ENCODE measurements around the gene CIP2A. TPM values are rescaled to one million over a fixed set of nuclear protein-coding genes. Genes with fewer than 3 reads are reported as not detected.

The CIP2A gene
- total and polyA plus RNA-seq, 2 of the 4 experiments (the other 2 are of a cell fraction) = 8.5 to 27.8 TPM

DNA sequence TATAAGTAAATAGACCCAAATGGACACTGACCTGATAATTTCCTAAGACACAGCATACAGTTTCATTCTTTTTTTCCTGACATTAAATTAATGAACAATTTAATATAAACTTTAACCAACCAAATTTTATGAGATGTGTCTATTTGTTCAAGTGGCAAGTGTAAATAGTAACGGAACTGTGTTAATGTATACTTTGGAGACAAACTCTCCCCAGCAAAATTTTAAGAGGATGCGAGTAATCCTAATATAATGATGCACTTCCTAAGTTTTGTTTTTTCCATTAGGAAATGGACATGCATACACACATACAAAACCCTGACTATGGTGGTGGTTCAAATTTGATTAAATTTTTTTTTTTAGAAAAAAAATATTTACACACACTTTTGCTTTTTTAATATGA, 40.4 kb downstream of the CIP2A start:
- CTCF ChIA-PET = no interaction called here
- intact Hi-C loops (cut with micrococcal nuclease) = loop anchor here (10.0 kb wide), 1 partner anchor 324 kb away; the partner anchor contains the start of gene IFT57
- no peaks in the 10 kb centered on the region for H3K9me3 ChIP-seq (ENCODE audit: control insufficient read depth, insufficient read depth, low read length)

More for the DNA sequence above, 40.4 kb downstream of the CIP2A start:
- Histone ChIP-seq H3K4me2 (ENCODE audit: low read depth, low read length) (no peak overlapping the region), H2AK5ac (ENCODE audit: low read depth, low read length) (no peak overlapping the region), H3K36me3 (ENCODE audit: control insufficient read depth, insufficient read depth, low read length) (no peaks in the 10 kb centered on the region), H2BK20ac (ENCODE audit: low read depth, low read length) (no peak overlapping the region), H3K14ac (replicated peaks; ENCODE audit: low read depth, low read length) (no peak overlapping the region), H4K20me1 (ENCODE audit: insufficient read depth, low read length) (no peaks in the 10 kb centered on the region), H3K79me1 (ENCODE audit: low read depth in 1 of 2, low read length in 2 of 2) (no peaks in the 10 kb centered on the region; a peak in 1 of 4 replicates), H3K9ac (ENCODE audit: low read depth, low read length) (no peak overlapping the region), H2BK5ac (ENCODE audit: low read depth, low read length, poor library complexity, severe bottlenecking) (no peak overlapping the region), H2BK120ac (ENCODE audit: low read depth, low read length) (no peak overlapping the region), H3K9me1 (ENCODE audit: insufficient read depth, low read length) (no peaks in the 10 kb centered on the region), H3K27me3 (ENCODE audit: control insufficient read depth, insufficient read depth, low read length) (no peaks in the 10 kb centered on the region), H3K27ac (ENCODE audit: insufficient read depth, low read length) (no peak overlapping the region), H2BK15ac (ENCODE audit: low read depth, low read length) (no peak overlapping the region), H2AK9ac (replicated peaks; ENCODE audit: low read depth, low read length, poor library complexity) (no peak overlapping the region), H3K4me3 (ENCODE audit: insufficient read depth, low read depth, low read length) (no peak overlapping the region), H4K91ac (ENCODE audit: insufficient read depth, low read depth, low read length) (no peak overlapping the region), H2AFZ (replicated peaks; ENCODE audit: low read length, poor library complexity) (no peak overlapping the region), H3K56ac (ENCODE audit: extremely low read depth, insufficient read depth, low read length) (no peak overlapping the region), H3K23ac (ENCODE audit: low read depth, low read length) (no peak overlapping the region), H4K8ac (ENCODE audit: low read depth in 2 of 2, low read length in 2 of 2) (no peak overlapping the region), H3K18ac (ENCODE audit: low read depth, low read length) (no peak overlapping the region), H3K4ac (ENCODE audit: low read depth, low read length) (no peak overlapping the region), H3K4me1 (ENCODE audit: control insufficient read depth, insufficient read depth, low read length) (peaks cover under 1% of the 10 kb centered on the region; the same call in 1 of the 2 replicates), H4K5ac (ENCODE audit: low read depth, low read length) (no peak overlapping the region)
- in situ Hi-C loops (cut with MboI; ENCODE audit: low sequenced_read_pairs) (no loop called here), dilution Hi-C loops (cut with HindIII; ENCODE audit: low sequenced_read_pairs, unreplicated experiment) (no loop called here)
- no CpG with 5 or more reads among the region's 2 CpGs for WGBS, 2 experiments (ENCODE audit: extremely low coverage in 2 of 2, insufficient read length in 1 of 2)
- no TSS peak for BruUV-seq (replicated peaks)
- POLR2A ChIA-PET (ENCODE audit: unreplicated experiment) = no interaction called here
- ATAC-seq (ENCODE audit: low read depth) = no peak
- no peak for DNase-seq
- no peak for TF ChIP-seq CEBPB (IDR thresholded peaks at IDR 0.05; ENCODE audit: low read depth, low read length)
- TF ChIP-seq, protein P1, sequence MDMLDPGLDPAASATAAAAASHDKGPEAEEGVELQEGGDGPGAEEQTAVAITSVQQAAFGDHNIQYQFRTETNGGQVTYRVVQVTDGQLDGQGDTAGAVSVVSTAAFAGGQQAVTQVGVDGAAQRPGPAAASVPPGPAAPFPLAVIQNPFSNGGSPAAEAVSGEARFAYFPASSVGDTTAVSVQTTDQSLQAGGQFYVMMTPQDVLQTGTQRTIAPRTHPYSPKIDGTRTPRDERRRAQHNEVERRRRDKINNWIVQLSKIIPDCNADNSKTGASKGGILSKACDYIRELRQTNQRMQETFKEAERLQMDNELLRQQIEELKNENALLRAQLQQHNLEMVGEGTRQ (IDR thresholded peaks at IDR 0.05; ENCODE audit: low read depth, low read length) = no peak
- no peak for TF ChIP-seq FOS (IDR thresholded peaks at IDR 0.05; ENCODE audit: low read depth, low read length)
- no peak for TF ChIP-seq MAFK (IDR thresholded peaks at IDR 0.05; ENCODE audit: low read depth, low read length)
- TF ChIP-seq RCOR1 (IDR thresholded peaks at IDR 0.05; ENCODE audit: insufficient replicate concordance, low read length) = no peak
- TF ChIP-seq RFX5 (IDR thresholded peaks at IDR 0.05; ENCODE audit: low read depth, low read length) = no peak
- TF ChIP-seq, protein P2, sequence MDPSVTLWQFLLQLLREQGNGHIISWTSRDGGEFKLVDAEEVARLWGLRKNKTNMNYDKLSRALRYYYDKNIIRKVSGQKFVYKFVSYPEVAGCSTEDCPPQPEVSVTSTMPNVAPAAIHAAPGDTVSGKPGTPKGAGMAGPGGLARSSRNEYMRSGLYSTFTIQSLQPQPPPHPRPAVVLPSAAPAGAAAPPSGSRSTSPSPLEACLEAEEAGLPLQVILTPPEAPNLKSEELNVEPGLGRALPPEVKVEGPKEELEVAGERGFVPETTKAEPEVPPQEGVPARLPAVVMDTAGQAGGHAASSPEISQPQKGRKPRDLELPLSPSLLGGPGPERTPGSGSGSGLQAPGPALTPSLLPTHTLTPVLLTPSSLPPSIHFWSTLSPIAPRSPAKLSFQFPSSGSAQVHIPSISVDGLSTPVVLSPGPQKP (IDR thresholded peaks at IDR 0.05; ENCODE audit: borderline replicate concordance, low read depth, low read length) = no peak
- no peak for TF ChIP-seq RAD21 (IDR thresholded peaks at IDR 0.05; ENCODE audit: low read length)
- no peak for TF ChIP-seq CHD1 (IDR thresholded peaks at IDR 0.05; ENCODE audit: low read depth, low read length)
- TF ChIP-seq MXI1 (IDR thresholded peaks at IDR 0.05; ENCODE audit: borderline replicate concordance, low read depth, low read length) = no peak
- TF ChIP-seq BHLHE40 (IDR thresholded peaks at IDR 0.05; ENCODE audit: low read depth, low read length) = no peak
- no peak for TF ChIP-seq POLR2A (IDR thresholded peaks at IDR 0.05; ENCODE audit: low read depth, low read length)
- no peak for TF ChIP-seq SMC3 (IDR thresholded peaks at IDR 0.05; ENCODE audit: low read depth, low read length)
- TF ChIP-seq, protein P3, sequence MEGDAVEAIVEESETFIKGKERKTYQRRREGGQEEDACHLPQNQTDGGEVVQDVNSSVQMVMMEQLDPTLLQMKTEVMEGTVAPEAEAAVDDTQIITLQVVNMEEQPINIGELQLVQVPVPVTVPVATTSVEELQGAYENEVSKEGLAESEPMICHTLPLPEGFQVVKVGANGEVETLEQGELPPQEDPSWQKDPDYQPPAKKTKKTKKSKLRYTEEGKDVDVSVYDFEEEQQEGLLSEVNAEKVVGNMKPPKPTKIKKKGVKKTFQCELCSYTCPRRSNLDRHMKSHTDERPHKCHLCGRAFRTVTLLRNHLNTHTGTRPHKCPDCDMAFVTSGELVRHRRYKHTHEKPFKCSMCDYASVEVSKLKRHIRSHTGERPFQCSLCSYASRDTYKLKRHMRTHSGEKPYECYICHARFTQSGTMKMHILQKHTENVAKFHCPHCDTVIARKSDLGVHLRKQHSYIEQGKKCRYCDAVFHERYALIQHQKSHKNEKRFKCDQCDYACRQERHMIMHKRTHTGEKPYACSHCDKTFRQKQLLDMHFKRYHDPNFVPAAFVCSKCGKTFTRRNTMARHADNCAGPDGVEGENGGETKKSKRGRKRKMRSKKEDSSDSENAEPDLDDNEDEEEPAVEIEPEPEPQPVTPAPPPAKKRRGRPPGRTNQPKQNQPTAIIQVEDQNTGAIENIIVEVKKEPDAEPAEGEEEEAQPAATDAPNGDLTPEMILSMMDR (conservative IDR thresholded peaks at IDR 0.05; ENCODE audit: low read depth, low read length) = no peak
- TF ChIP-seq NFE2L2 (IDR thresholded peaks at IDR 0.05; ENCODE audit: low read depth, low read length) = no peak
